Skeletal muscle satellite cell (primary cell): ENCODE data around the gene POLN.

Experiments used
- H3K27me3 ChIP-seq: 2 replicates; pipeline ENCODE4 v1.7.0; 2013; ENCODE audit warnings: low read length; ENCODE audit not compliant: control insufficient read depth, insufficient read depth
- H3K36me3 ChIP-seq: 2 replicates; pipeline ENCODE4 v1.7.0; 2013; ENCODE audit warnings: mild to moderate bottlenecking, control low read depth, low read length; ENCODE audit not compliant: insufficient read depth
- H3K4me1 ChIP-seq: 2 replicates; pipeline ENCODE4 v1.7.0; 2013; ENCODE audit warnings: low read length; ENCODE audit not compliant: control insufficient read depth, insufficient read depth
- H3K4me2 ChIP-seq: 2 replicates; pipeline ENCODE4 v1.7.0; 2013; ENCODE audit warnings: mild to moderate bottlenecking, low read length
- H3K4me3 ChIP-seq: 2 replicates; pipeline ENCODE4 v1.7.0; 2013; ENCODE audit warnings: low read length
- H3K9ac ChIP-seq: 2 replicates; pipeline ENCODE4 v1.7.0; 2013; ENCODE audit warnings: mild to moderate bottlenecking, low read depth, low read length, moderate library complexity
- H3K9me3 ChIP-seq: replicated peaks from 2 replicates; pipeline ENCODE4 v1.7.0; 2013; ENCODE audit warnings: mild to moderate bottlenecking, control low read depth, low read length

Gene POLN

DNA sequence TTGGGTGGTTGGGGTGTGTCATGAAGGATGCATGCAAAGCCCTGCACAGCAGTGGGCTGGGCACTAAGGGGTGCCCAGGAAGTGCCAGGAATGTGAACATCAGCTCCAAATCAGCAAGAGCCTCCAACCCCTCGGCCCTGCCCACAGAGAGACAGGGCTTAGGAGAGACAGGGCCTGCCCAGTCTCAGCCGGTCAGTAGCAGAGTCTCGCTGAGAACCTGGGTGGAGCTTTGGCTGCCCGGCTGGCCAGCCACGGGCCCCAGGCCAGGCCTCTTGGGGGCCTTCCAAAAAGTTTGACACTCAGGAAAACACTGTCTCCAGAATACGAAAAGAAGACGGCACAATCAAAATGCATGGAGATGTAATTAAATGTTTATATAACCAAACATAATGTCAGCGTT, 24.3 kb upstream of the POLN start:
- no peaks in the 10 kb centered on the region for H3K27me3 ChIP-seq
- no peaks in the 10 kb centered on the region for H3K9me3 ChIP-seq
- H3K9ac ChIP-seq = peak overlapping the region; percentile 41
- peaks cover 24% of the 10 kb centered on the region for H3K4me1 ChIP-seq
- H3K36me3 ChIP-seq = no peaks in the 10 kb centered on the region
- H3K4me2 ChIP-seq = peak overlapping the region; percentile 11
- H3K4me3 ChIP-seq = no peak overlapping the region

DNA sequence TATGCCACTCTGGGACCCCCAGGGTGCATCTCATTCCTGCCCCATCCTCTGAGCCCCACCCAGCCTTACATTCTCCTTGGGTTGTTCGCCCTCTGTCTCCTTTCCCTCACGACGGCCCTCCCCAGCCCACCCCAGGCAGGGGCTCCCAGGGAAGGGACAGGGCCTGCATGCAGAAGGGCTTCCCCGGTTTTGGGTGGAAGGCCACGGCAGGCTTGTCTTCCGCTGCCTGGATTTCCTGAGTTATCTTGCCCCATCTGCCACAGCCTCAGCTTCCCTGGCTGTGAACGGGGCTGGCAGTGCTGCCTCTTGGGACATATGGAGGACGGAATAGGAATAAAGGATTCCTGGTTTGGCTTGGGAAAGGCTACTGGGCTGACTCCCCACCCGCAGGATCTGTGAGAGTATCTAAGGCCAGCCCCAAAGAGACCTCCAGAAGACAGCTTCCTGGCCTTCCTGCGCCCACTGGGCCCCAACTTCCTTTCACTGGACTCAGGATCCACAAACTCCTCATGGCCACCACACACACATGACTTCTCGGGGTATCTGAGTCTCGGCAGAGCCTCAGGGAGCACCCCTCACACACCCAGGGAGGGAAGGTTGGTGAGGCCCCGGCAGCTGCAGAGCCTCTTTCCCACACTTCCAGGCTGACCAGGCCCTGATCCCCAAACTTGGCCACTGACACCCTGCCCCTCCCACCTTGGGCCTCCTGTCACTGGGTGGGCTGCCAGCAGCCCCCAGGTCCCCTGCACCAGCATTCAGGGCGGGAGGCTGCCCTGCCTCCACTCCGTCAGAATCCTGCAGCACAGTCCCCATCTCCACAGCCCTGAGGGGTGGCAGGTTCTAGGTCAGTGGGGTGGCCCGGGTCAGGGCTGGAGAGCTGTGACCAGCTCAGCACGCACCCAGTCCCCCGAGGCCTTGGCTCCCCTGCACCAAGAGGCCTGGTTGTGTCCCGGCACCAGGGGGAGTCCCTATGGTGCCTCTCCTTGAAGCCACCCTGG, 23.5 kb upstream of the POLN start:
- Histone ChIP-seq H3K36me3 (peaks cover 3% of the 10 kb centered on the region), H3K9ac (no peak overlapping the region), H3K9me3 (no peaks in the 10 kb centered on the region), H3K4me3 (no peak overlapping the region), H3K4me2 (peak overlapping the region; percentile 11), H3K4me1 (peaks cover 27% of the 10 kb centered on the region), H3K27me3 (no peaks in the 10 kb centered on the region)

DNA sequence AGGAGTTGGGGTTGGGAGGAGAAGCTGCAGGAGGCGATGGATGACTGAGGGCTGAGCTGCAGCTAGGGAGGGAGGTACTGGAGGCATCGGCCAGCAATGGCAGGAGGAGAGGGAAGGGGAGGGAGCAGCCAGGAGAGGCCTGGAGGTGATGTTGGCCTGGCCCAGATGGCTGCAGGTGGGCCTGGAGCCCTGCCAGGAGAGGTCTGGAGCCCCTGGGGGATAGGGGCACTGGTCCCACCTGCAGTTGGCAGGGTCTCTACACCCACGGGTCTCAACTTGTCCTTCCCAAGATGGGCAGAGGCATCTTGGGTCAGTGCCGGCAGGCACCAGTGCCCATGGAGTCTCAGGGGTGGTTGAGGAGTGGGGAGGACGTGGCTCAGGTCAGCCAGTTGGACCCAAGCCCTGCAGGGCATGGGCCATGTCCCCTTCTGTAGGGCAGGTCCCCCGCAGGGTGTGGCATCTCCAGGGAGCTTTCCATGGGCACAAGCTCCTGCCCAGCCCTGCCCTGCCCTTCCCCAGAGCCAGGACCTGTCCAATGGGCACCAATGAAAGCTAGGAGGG, 22.6 kb upstream of the POLN start:
- peaks cover 11% of the 10 kb centered on the region for H3K36me3 ChIP-seq
- no peak overlapping the region for H3K4me3 ChIP-seq
- H3K4me1 ChIP-seq = peaks cover 36% of the 10 kb centered on the region
- H3K9me3 ChIP-seq = no peaks in the 10 kb centered on the region
- H3K27me3 ChIP-seq = no peaks in the 10 kb centered on the region
- no peak overlapping the region for H3K4me2 ChIP-seq
- no peak overlapping the region for H3K9ac ChIP-seq

DNA sequence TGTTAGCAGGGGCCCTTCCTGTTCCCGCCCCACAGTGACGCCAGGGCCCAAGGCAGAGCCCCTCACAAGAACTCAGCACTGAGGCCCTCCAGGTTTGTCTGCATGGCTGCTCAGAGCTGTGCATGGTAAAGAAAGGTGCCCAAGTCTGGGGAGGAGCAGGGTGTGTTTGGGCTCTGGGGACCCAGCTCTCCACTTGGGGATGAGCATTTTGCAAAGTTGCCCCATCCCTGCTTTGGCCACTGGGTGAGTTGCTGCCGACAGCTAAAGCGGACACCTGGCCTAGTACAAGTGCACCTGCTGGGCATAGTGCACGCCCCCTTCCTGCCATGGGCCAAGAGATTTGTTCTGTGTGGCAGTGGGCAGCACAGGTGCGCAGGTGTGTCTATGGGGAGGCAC, 22.0 kb upstream of the POLN start:
- no peak overlapping the region for H3K9ac ChIP-seq
- no peaks in the 10 kb centered on the region for H3K9me3 ChIP-seq
- peaks cover 42% of the 10 kb centered on the region for H3K4me1 ChIP-seq
- H3K4me3 ChIP-seq = no peak overlapping the region
- H3K27me3 ChIP-seq = no peaks in the 10 kb centered on the region
- no peak overlapping the region for H3K4me2 ChIP-seq
- peaks cover 11% of the 10 kb centered on the region for H3K36me3 ChIP-seq

DNA sequence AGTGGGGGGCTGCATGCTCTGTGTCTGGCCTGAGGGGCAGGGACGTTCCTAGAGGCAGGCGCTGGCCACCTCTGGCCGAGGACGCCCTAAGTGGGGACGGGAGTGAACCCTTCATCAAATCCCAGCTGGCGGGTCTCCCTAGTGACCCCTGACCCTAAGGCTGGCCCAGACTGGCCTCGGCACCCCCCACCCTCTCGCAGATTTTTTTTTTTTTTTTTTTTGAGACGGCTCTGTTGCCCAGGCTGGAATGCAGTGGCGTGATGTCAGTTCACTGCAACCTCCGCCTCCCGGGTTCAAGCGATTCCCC, 21.0 kb upstream of the POLN start:
- H3K9me3 ChIP-seq = no peaks in the 10 kb centered on the region
- H3K4me1 ChIP-seq = peaks cover 52% of the 10 kb centered on the region
- peaks cover 22% of the 10 kb centered on the region for H3K36me3 ChIP-seq
- no peaks in the 10 kb centered on the region for H3K27me3 ChIP-seq
- peak overlapping the region; percentile 89 for H3K4me2 ChIP-seq
- peak overlapping the region; percentile 79 for H3K4me3 ChIP-seq
- H3K9ac ChIP-seq = peak overlapping the region; percentile 89

DNA sequence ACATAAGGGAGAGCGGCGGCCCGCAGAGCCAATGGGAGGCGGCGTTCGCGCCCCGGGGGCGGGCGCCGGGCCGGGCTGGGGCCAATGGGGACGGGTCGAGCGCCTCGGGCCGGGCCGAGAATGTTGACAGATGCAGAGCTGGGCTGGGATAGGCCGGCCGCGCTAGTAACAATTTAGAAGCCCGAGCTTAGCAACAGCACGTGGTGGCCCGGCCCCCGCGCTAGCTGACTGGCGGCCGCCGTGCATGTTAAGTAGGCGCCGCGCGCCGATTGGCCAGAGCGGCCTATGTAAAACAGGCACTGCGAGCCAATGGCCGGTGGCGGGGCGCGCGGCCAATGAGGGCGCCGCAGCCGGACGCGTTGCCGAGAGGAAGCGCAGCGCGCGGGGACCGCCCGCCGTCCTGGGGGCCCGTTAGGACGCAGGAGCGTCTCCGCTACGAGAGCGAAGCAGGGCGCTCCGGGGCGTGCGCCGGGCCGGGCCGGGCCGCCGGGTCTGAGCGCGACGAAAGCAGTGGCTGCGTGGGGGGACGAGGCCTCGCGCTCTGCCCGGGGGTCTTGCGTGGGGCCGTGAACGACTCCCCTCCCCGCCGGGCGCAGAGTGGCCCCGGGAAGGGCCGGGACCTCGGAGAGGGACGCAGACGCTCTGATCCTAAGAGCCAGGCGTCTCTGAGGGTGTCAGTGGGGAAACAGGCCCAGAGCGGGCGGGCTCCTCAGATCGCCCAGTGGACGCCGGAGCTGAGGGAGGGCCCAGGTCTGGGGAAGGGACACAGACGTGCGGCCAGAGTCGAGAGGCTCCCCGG, 20.4 kb upstream of the POLN start:
- Histone ChIP-seq H3K27me3 (no peaks in the 10 kb centered on the region), H3K9ac (peak overlapping the region; percentile 89), H3K36me3 (peaks cover 27% of the 10 kb centered on the region), H3K9me3 (no peaks in the 10 kb centered on the region), H3K4me1 (peaks cover 58% of the 10 kb centered on the region), H3K4me3 (peak overlapping the region; percentile 95), H3K4me2 (peak overlapping the region; percentile 89)

DNA sequence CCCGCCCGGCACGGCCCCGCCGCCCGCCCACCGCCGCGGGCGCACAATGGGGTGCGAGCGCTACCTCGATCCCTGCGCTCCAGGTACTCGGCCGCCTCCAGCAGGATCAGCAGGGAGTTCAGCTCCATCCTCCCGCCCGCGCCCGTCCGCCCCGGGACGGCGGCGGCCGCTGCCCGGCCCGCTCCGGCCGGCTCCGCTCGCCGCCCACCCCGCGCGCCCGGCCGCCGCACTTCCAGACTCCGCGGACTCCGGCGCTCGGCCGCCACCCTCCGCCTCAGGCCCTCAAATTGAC, 19.9 kb upstream of the POLN start, which contains the start of gene MXD4:
Gene MXD4, minus strand, starts transcription at position 257 of the 292 bp plus-strand sequence. Its CDS starts 129 bp downstream, at position 128.
- Histone ChIP-seq H3K9ac (peak within 1 kb of the TSS; percentile 95), H3K27me3 (no peaks in the 10 kb centered on the region), H3K4me2 (peak within 1 kb of the TSS; percentile 100), H3K4me3 (peak within 1 kb of the TSS; percentile 95), H3K36me3 (peaks cover 31% of the 10 kb centered on the region), H3K4me1 (peaks cover 61% of the 10 kb centered on the region), H3K9me3 (no peaks in the 10 kb centered on the region)

DNA sequence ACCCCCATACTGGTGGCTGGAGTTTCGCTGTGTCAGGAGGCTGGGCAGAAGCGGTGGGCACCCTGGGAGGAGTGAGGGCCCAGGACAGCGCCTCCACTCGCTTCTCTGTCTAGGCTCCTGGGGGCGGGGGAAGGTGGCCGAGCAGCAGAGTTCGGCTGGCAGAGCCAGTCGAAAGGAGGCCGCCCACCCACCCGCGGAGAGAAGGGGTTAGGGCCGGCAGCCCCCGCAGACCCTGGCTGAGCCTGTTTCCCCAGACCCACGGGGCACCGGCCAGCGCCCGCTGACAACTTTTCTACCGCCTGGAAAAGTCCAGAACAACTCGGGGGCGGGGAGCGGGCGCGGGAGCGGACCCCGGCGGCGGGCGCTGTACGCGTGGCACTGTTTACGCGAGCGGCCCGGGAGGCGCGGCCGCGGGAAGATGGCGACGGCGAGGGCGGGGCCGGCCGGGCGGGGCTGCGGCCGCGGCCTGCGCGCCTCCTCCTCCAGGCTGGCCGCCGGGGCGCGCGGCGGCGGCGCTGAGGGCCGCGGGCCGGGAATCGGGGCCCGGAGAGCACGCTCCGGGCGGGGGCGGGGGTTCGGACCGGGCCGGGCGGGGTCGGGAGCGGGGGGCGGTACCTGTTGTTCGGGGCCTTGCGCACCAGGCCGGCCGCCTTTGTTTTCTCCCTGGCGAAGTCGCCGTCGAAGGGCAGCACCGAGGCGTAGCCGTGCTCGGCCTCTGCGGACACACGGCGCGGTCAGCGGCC, 19.4 kb upstream of the POLN start:
- Histone ChIP-seq H3K4me3 (peak overlapping the region; percentile 95), H3K9ac (peak overlapping the region; percentile 95), H3K9me3 (no peaks in the 10 kb centered on the region), H3K36me3 (peaks cover 35% of the 10 kb centered on the region), H3K27me3 (no peaks in the 10 kb centered on the region), H3K4me1 (peaks cover 61% of the 10 kb centered on the region), H3K4me2 (peak overlapping the region; percentile 100)

DNA sequence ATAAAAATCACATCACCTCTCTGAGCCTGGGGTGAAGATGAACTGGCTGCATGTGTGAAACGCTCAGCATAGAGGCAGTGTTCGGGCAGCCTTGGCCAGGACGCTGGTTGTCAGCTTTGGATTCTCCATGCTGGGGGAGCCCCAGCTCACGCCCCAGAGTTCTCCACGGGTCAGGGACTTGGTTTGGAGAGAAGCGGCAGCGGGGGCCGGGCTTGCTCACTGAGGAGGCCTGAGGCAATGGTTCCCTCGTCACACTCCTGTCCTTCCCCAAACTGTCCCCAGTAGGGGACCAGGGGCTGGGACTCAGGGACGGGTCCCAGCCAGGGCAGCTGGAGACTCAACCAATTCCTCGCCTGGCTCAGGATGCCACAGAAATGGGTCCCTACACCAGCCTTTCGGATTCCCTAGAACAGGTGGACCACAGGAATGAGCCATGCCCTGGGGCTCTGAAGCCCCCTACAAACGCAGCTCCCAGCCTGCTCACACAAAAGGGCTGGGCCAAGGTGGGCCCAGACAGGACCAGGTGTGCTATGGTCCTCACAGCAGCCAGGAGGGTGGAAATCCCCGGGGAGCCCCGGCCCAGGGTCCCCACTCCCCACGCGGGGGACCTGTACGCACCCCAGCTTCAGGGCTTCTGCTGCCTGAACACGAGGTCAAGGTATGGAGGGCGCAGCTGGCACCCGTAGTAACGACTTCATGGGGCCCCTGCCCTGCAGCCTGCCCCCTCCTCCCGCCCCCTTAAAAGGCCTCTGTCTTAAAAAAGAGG, 18.6 kb upstream of the POLN start:
- no peaks in the 10 kb centered on the region for H3K27me3 ChIP-seq
- peak overlapping the region; percentile 100 for H3K4me2 ChIP-seq
- no peaks in the 10 kb centered on the region for H3K9me3 ChIP-seq
- H3K36me3 ChIP-seq = peaks cover 39% of the 10 kb centered on the region
- H3K4me3 ChIP-seq = peak overlapping the region; percentile 95
- peaks cover 61% of the 10 kb centered on the region for H3K4me1 ChIP-seq
- H3K9ac ChIP-seq = peak overlapping the region; percentile 95

DNA sequence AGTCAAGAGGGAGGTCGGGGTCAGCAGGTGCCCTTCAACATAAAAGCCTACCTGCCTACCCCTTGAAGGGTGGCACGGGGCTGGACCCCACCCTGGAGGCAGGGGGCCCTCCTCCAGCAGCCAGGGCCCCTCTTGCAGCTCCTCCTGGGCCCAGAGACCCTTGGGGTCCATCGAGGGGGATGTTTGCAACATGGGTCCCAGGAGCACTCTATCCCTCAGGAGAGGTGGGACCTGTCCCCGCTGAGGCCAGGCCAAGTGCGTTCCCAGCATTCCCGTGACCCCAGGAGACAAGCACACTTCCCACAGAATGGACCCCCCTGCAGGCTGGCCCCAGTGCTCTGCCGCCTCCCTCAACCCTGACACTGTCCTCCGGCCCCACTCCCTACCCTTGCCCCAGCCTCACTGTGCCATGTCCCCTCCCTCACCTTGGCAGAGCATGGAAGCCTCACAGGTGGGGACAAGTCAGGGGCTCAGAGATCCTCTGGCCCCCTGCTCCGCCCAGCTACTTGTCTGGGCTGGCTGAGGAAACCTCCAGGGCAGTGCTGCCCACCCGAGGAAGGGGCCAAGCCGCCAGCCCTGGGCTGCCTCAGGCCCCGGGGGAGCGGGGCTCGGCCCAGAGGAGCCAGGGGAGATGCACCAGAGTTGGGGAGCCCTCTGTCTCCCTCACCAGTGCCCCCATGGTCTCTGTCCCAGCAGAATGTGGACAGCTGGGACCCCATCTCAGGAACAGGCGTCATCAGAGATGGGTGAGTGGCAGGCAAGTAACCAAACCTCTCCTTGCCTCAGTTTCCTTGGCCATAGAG, 17.8 kb upstream of the POLN start:
- Histone ChIP-seq H3K9ac (peak overlapping the region; percentile 95), H3K4me1 (peaks cover 62% of the 10 kb centered on the region)

More for the DNA sequence above, 17.8 kb upstream of the POLN start:
- no peaks in the 10 kb centered on the region for H3K27me3 ChIP-seq
- peak overlapping the region; percentile 95 for H3K4me3 ChIP-seq
- H3K9me3 ChIP-seq = no peaks in the 10 kb centered on the region
- peaks cover 42% of the 10 kb centered on the region for H3K36me3 ChIP-seq
- peak overlapping the region; percentile 100 for H3K4me2 ChIP-seq
